Nephron (organoid): Measurements from ENCODE around the gene ZSCAN12.

Source experiments
- H3K27ac Mint-ChIP-seq, 3 experiments: 2 replicates each; pipeline ENCODE4 v1.8.0; 2020; ENCODE audit warnings: mixed read lengths in 3 of 3, mild to moderate bottlenecking in 2 of 3, moderate library complexity in 1 of 3
- H3K27me3 Mint-ChIP-seq: 2 replicates; pipeline ENCODE4 v1.8.0; 2021; ENCODE audit warnings: low read depth, mild to moderate bottlenecking, moderate library complexity, mixed read lengths
- H3K36me3 Mint-ChIP-seq: 2 replicates; pipeline ENCODE4 v1.8.0; 2020; ENCODE audit warnings: low read depth, mixed read lengths
- H3K4me1 Mint-ChIP-seq: 2 replicates; pipeline ENCODE4 v1.8.0; 2020; ENCODE audit warnings: mixed read lengths
- H3K4me3 Mint-ChIP-seq, 3 experiments: 2 replicates each; pipeline ENCODE4 v1.8.0; 2020; ENCODE audit warnings: mild to moderate bottlenecking in 3 of 3, mixed read lengths in 3 of 3, moderate library complexity in 2 of 3
- H3K9me3 Mint-ChIP-seq: 2 replicates; pipeline ENCODE4 v1.8.0; 2020; ENCODE audit warnings: mixed read lengths
- CTCF ChIP-seq, 3 experiments: fragments of 200-600 bp; sonication (generic); IDR thresholded peaks; one replicate each; pipeline ENCODE4 v1.5.0; 2021; ENCODE audit warnings: antibody characterized with exemption in 3 of 3; ENCODE audit not compliant: unreplicated experiment in 3 of 3

Gene ZSCAN12

GRCh38 chr6:28334286-28335039 lies 65.1 kb downstream of the ZSCAN12 start:
- Mint-ChIP-seq H3K27ac (no peak overlapping the region), H3K36me3 (peaks cover 4% of the 10 kb centered on the region), H3K4me1 (no peaks in the 10 kb centered on the region), H3K4me3 (no peak overlapping the region), H3K9me3 (peaks cover 4% of the 10 kb centered on the region), H3K27me3 (no peaks in the 10 kb centered on the region)
- TF ChIP-seq CTCF (IDR thresholded peaks at IDR 0.05; ENCODE audit: unreplicated experiment in 3 of 3): no peak

- peaks cover 12% of the 10 kb centered on the region for H3K9me3 Mint-ChIP-seq
These were observed 65.9 kb downstream of the ZSCAN12 start for GRCh38 chr6:28333599-28334018.

GRCh38 chr6:28333047-28333446 lies 66.5 kb downstream of the ZSCAN12 start:
- H3K27ac Mint-ChIP-seq: no peak overlapping the region

More at GRCh38 chr6:28333599-28334018, 65.9 kb downstream of the ZSCAN12 start:
- TF ChIP-seq CTCF (IDR thresholded peaks at IDR 0.05; ENCODE audit: unreplicated experiment in 3 of 3): no peak
- H3K27ac Mint-ChIP-seq: no peak overlapping the region
- H3K4me3 Mint-ChIP-seq: no peak overlapping the region
- peaks cover 12% of the 10 kb centered on the region for H3K36me3 Mint-ChIP-seq
- H3K27me3 Mint-ChIP-seq: peaks cover 6% of the 10 kb centered on the region
- H3K4me1 Mint-ChIP-seq: no peaks in the 10 kb centered on the region

GRCh38 chr6:28330041-28330440 lies 69.5 kb downstream of the ZSCAN12 start:
- Mint-ChIP-seq H3K4me3 (no peak overlapping the region), H3K9me3 (peaks cover 36% of the 10 kb centered on the region), H3K27ac (no peak overlapping the region)

More at GRCh38 chr6:28333047-28333446, 66.5 kb downstream of the ZSCAN12 start:
- H3K4me1 Mint-ChIP-seq: no peaks in the 10 kb centered on the region
- no peak overlapping the region for H3K4me3 Mint-ChIP-seq
- peaks cover 13% of the 10 kb centered on the region for H3K36me3 Mint-ChIP-seq
- H3K9me3 Mint-ChIP-seq: peaks cover 14% of the 10 kb centered on the region
- H3K27me3 Mint-ChIP-seq: peaks cover 6% of the 10 kb centered on the region
- no peak for TF ChIP-seq CTCF (IDR thresholded peaks at IDR 0.05; ENCODE audit: unreplicated experiment in 3 of 3)

More at GRCh38 chr6:28330041-28330440, 69.5 kb downstream of the ZSCAN12 start:
- Mint-ChIP-seq H3K4me1 (no peaks in the 10 kb centered on the region), H3K27me3 (peaks cover 6% of the 10 kb centered on the region), H3K36me3 (peaks cover 43% of the 10 kb centered on the region)
- TF ChIP-seq CTCF (IDR thresholded peaks at IDR 0.05; ENCODE audit: unreplicated experiment in 3 of 3): no peak
